Thoracic aorta (tissue), 2 donors: ENCODE data around the gene ABCB8. TPM values are rescaled to one million over a fixed set of nuclear protein-coding genes. Genes with fewer than 3 reads are reported as not detected.
A peak's percentile ranks its signal among the peaks of the same experiment; 100 is the strongest.

Experiments used
- ATAC-seq: fragments of 150-250 bp; one replicate; pipeline ENCODE4 v1.8.0; 2017; ENCODE audit warnings: low read depth; ENCODE audit not compliant: insufficient number of reproducible peaks, low FRiP score
- DNase-seq: peaks from one replicate; pipeline ENCODE4 v3.0.0-alpha.2; 2020; ENCODE audit warnings: low spot score
- H3K27ac ChIP-seq, 2 donors: fragments of 200-600 bp; sonication (generic); 1 replicate in 1 of 2; 2 replicates in 1 of 2; pipeline ENCODE4 v1.5.1; 2016; ENCODE audit warnings: mild to moderate bottlenecking in 2 of 2, moderate library complexity in 2 of 2
- H3K27me3 ChIP-seq: fragments of 200-600 bp; sonication (generic); replicated peaks from 2 replicates; pipeline ENCODE4 v1.6.0; 2016; ENCODE audit warnings: mild to moderate bottlenecking; ENCODE audit not compliant: insufficient read depth
- H3K36me3 ChIP-seq: fragments of 200-600 bp; sonication (generic); one replicate; pipeline ENCODE4 v1.5.1; 2016
- H3K4me1 ChIP-seq, 2 donors: fragments of 200-600 bp; sonication (generic); 1 replicate in 1 of 2; 2 replicates in 1 of 2; pipeline versions ENCODE4 v1.5.1 to v1.6.0; 2016; ENCODE audit warnings: low read depth in 2 of 2, mild to moderate bottlenecking in 1 of 2; ENCODE audit not compliant: control insufficient read depth in 1 of 2
- H3K4me3 ChIP-seq: fragments of 200-600 bp; sonication (generic); 2 replicates; pipeline ENCODE4 v1.5.1; 2016; ENCODE audit warnings: mild to moderate bottlenecking
- H3K9me3 ChIP-seq: fragments of 200-600 bp; sonication (generic); 2 replicates; pipeline ENCODE4 v1.5.1; 2016
- CTCF ChIP-seq: fragments of 200-600 bp; sonication (generic); IDR thresholded peaks from one replicate; pipeline ENCODE4 v1.5.1; 2019; ENCODE audit warnings: antibody characterized with exemption
- total RNA-seq, 2 donors: library from RNA; depleted of rRNA; stranded (reverse); fragments of >200 nt; gene quantifications; one replicate each; pipeline versions ENCODE4 v1.1.0 to v1.2.3, GENCODE V29; 2016

ABCB8 gene
- total RNA-seq, 2 donors from 2014 or later = 34.1 to 35.1 TPM

DNA sequence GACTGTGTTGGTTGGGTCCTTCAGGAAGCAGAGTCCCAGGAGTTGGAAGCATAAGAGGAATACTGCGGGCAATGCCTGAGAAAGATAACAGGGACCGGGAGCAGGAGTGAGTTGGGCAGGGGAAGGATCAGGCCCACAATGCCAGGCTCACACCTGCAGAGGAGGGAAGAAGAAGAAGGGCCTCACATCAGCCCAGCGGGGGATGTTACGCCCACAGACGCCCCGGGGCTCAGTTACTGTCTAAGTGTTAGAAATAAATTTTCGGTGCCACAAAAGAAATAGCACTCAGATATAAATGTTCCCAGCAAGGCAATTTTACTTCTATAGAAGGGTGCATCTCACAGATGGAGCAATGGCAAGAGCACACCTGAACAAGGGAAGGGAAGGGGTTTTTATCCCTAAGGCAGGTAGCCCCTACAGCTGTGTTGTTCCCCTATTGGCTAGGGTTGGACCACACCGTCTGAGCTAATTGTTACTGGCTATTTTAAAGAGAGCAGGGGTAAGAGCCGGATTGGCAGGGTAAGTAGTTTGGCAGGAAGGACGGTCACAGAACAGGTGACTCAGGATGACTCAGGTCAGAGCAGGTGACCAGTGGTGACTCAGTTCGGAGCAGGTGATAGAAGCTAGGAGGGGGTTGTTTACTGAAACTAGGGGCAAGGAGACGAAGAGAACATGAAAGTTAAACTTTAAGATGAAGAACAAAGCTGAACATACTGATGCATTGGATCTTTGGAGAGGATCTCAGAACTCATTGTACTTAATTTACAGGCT lies 37.6 kb upstream of the ABCB8 start, which contains the start of gene NOS3:
Gene NOS3, plus strand, starts transcription at position 602 of the 771 bp plus-strand sequence. CDS start 2,787 bp downstream, outside the sequence.
- Histone ChIP-seq H3K36me3 (no peaks in the 10 kb centered on the region), H3K9me3 (peaks cover 4% of the 10 kb centered on the region), H3K27ac (no peak within 1 kb of the TSS), H3K4me3 (no peak within 1 kb of the TSS), H3K4me1 (no peaks in the 10 kb centered on the region), H3K27me3 (no peaks in the 10 kb centered on the region)
- no peak for TF ChIP-seq CTCF
- ATAC-seq = no peak
- no peak for DNase-seq

DNA sequence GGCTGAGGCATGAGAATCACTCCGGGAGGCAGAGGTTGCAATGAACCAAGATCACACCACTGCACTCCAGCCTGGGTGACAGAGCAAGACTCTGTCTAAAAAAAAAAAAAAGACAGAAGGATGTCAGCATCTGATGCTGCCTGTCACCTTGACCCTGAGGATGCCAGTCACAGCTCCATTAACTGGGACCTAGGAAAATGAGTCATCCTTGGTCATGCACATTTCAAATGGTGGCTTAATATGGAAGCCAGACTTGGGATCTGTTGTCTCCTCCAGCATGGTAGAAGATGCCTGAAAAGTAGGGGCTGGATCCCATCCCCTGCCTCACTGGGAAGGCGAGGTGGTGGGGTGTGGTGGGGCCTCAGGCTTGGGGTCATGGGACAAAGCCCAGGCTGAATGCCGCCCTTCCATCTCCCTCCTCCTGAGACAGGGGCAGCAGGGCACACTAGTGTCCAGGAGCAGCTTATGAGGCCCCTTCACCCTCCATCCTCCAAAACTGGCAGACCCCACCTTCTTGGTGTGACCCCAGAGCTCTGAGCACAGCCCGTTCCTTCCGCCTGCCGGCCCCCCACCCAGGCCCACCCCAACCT lies 36.1 kb upstream of the ABCB8 start:
- H3K4me1 ChIP-seq = no peaks in the 10 kb centered on the region
- TF ChIP-seq CTCF = no peak
- no peak overlapping the region for H3K4me3 ChIP-seq
- H3K36me3 ChIP-seq = no peaks in the 10 kb centered on the region
- DNase-seq (no peak), ATAC-seq (no peak)
- H3K27ac ChIP-seq = no peak overlapping the region
- H3K9me3 ChIP-seq = peaks cover 4% of the 10 kb centered on the region
- H3K27me3 ChIP-seq = no peaks in the 10 kb centered on the region

DNA sequence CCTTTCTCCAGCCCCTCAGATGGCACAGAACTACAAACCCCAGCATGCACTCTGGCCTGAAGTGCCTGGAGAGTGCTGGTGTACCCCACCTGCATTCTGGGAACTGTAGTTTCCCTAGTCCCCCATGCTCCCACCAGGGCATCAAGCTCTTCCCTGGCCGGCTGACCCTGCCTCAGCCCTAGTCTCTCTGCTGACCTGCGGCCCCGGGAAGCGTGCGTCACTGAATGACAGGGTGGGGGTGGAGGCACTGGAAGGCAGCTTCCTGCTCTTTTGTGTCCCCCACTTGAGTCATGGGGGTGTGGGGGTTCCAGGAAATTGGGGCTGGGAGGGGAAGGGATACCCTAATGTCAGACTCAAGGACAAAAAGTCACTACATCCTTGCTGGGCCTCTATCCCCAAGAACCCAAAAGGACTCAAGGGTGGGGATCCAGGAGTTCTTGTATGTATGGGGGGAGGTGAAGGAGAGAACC lies 35.4 kb upstream of the ABCB8 start:
- H3K9me3 ChIP-seq = peaks cover 4% of the 10 kb centered on the region
- H3K27ac ChIP-seq = no peak overlapping the region
- no peak overlapping the region for H3K4me3 ChIP-seq
- no peak for TF ChIP-seq CTCF
- H3K27me3 ChIP-seq = no peaks in the 10 kb centered on the region
- ATAC-seq (no peak), DNase-seq (no peak)
- no peaks in the 10 kb centered on the region for H3K4me1 ChIP-seq
- H3K36me3 ChIP-seq = no peaks in the 10 kb centered on the region

DNA sequence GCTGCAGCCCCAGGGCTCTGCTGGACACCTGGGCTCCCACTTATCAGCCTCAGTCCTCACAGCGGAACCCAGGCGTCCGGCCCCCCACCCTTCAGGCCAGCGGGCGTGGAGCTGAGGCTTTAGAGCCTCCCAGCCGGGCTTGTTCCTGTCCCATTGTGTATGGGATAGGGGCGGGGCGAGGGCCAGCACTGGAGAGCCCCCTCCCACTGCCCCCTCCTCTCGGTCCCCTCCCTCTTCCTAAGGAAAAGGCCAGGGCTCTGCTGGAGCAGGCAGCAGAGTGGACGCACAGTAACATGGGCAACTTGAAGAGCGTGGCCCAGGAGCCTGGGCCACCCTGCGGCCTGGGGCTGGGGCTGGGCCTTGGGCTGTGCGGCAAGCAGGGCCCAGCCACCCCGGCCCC lies 34.7 kb upstream of the ABCB8 start:
- no peaks in the 10 kb centered on the region for H3K36me3 ChIP-seq
- no peaks in the 10 kb centered on the region for H3K27me3 ChIP-seq
- TF ChIP-seq CTCF = no peak
- ATAC-seq (no peak), DNase-seq (no peak)
- H3K4me3 ChIP-seq = peak overlapping the region; percentile 7
- no peaks in the 10 kb centered on the region for H3K4me1 ChIP-seq
- H3K27ac ChIP-seq = no peak overlapping the region
- H3K9me3 ChIP-seq = peaks cover 4% of the 10 kb centered on the region

DNA sequence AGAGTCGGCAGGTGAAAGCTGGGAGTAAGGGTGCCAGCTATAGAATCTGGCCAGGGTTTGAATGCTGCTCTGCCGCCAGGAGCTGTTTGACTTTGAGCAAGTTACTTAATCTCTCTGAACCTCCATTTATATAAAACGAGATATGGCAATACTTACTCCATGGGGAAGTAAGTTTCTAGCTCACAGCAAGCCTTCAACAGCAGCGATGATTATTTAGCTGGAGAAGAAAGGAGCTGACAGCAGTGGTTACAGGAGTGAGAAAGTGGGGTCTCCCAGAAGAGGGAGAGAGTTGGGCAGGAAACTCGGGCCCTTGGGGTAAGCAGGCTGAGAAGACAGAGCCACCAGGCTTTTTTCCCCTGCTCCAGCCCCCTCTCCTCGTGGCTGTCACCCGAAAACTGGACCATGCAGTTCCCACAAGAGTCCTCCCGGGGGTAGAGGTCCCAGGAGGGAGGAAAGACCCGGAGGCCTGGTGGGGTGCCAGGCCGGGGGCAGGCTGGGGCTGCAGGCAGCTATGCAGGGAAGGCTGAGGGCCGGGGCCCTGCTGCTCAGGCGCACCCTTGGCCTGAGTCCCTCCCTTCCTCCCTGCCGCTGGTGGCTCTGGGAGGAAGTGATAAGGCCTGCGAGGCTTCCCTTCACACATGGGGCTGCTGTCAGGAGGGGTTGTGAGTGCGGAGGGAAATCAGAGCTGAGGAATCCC lies 34.0 kb upstream of the ABCB8 start:
- Histone ChIP-seq H3K4me1 (no peaks in the 10 kb centered on the region), H3K27ac (no peak overlapping the region), H3K36me3 (no peaks in the 10 kb centered on the region), H3K9me3 (peaks cover 4% of the 10 kb centered on the region), H3K27me3 (no peaks in the 10 kb centered on the region), H3K4me3 (peak overlapping the region; percentile 7)
- DNase-seq = no peak
- TF ChIP-seq CTCF = no peak
- no peak for ATAC-seq
